Stimulated activated effector memory CD8-positive, alpha-beta T cell treated with anti-CD3 and anti-CD28 coated beads, Interleukin-12 subunit alpha, Interleukin-12 subunit beta, amount 100 ng/mL, for 72 hours (primary cell): ENCODE data around the gene GATA1.
"Not testable (repeated sequence)": the region's sequence is repeated elsewhere in the genome, so short reads cannot be mapped to it uniquely, and the experiment has no call there.

ENCODE experiments used
- ATAC-seq: fragments of 150-1000 bp; cut with Tn5 transposase; 2 replicates; pipeline ENCODE4 v1.10.0; 2021
- DNase-seq, 2 donors: peaks; one replicate each; pipeline ENCODE4 v3.0.0; 2021 to 2022; ENCODE audit warnings: low spot score in 2 of 2
- H3K27ac Mint-ChIP-seq: one replicate; pipeline ENCODE4 v1.8.0; 2022; ENCODE audit warnings: mild to moderate bottlenecking, mixed read lengths
- H3K36me3 Mint-ChIP-seq: one replicate; pipeline ENCODE4 v1.8.0; 2022; ENCODE audit warnings: mild to moderate bottlenecking, mixed read lengths
- H3K4me1 Mint-ChIP-seq: one replicate; pipeline ENCODE4 v1.8.0; 2022; ENCODE audit warnings: mixed read lengths
- H3K4me3 Mint-ChIP-seq: one replicate; pipeline ENCODE4 v1.8.0; 2022; ENCODE audit warnings: mild to moderate bottlenecking, mixed read lengths
- H3K9me3 Mint-ChIP-seq: one replicate; pipeline ENCODE4 v1.8.0; 2022; ENCODE audit warnings: mixed read lengths

GATA1 gene

DNA sequence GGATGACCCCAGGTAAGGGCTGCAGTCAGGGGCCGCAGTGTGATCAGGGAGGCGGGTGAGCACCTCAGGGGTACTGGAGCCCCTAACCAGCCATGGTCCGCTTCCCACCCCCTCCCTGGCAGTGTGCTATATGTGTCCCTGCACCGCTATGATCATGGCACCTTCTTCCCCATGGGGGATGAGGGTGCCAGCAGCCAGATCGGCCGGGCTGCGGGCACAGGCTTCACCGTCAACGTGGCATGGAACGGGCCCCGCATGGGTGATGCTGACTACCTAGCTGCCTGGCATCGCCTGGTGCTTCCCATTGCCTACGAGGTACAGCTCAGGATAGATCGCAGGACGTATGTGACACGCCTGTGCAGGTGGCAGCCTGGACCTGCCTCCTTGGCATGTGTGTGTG lies 31.7 kb downstream of the GATA1 start:
- Mint-ChIP-seq H3K4me3 (no peak overlapping the region), H3K36me3 (peaks cover 14% of the 10 kb centered on the region), H3K27ac (no peak overlapping the region), H3K4me1 (no peaks in the 10 kb centered on the region), H3K9me3 (no peaks in the 10 kb centered on the region)
- DNase-seq = no peak
- no peak for ATAC-seq

DNA sequence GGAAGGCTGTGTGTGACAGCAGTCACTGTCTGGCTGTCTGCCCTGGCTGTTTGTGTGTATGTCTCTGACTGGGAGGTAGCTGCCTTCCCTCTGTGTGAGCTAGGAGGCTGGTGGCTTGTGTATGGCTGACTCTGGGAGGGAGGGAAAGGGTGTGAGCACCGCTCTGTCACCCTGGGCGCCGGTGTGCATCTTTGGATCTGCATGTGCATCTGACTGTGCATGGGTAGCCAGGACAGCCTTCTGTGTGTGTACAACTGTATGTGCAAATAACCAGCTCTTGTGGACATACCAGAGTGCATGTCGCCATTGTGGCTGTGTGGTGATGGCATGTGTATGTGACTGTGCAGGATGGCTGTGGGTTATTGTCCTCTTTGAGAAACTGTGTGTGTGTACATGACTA lies 32.5 kb downstream of the GATA1 start:
- Mint-ChIP-seq H3K4me1 (no peaks in the 10 kb centered on the region), H3K9me3 (no peaks in the 10 kb centered on the region), H3K36me3 (peaks cover 14% of the 10 kb centered on the region), H3K27ac (no peak overlapping the region), H3K4me3 (no peak overlapping the region)
- no peak for DNase-seq
- no peak for ATAC-seq

DNA sequence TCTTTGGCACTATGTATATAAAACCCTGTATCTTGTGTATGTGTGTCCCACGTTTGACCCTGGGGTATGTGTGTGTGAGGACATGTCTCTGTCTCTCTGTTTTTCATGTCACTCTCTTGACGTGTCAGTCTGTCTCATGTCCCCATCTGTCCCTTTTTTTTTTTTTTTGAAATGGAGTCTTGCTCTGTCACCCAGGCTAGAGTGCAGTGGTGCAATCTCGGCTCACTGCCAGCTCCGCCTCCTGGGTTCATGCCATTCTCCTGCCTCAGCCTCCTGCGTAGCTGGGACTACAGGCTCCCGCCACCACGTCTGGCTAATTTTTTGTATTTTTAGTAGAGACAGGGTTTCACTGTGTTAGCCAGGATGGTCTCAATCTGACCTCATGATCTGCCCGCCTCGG lies 33.0 kb downstream of the GATA1 start:
- peaks cover 16% of the 10 kb centered on the region for H3K36me3 Mint-ChIP-seq
- H3K4me3 Mint-ChIP-seq = not testable (repeated sequence)

GRCh38 chrX:48823053-48823452 lies 36.7 kb downstream of the GATA1 start:
- H3K9me3 Mint-ChIP-seq = no peaks in the 10 kb centered on the region
- H3K36me3 Mint-ChIP-seq = peaks cover 11% of the 10 kb centered on the region
- H3K4me3 Mint-ChIP-seq = no peak overlapping the region
- DNase-seq = no peak
- no peak overlapping the region for H3K27ac Mint-ChIP-seq
- H3K4me1 Mint-ChIP-seq = peaks cover 6% of the 10 kb centered on the region
- ATAC-seq = no peak

More for the DNA sequence above, 33.0 kb downstream of the GATA1 start:
- ATAC-seq, H3K9me3 Mint-ChIP-seq, H3K4me1 Mint-ChIP-seq, H3K27ac Mint-ChIP-seq, DNase-seq: not testable (repeated sequence)

- DNase-seq (no peak), ATAC-seq (no peak)
- H3K27ac Mint-ChIP-seq = no peak overlapping the region
- peaks cover 11% of the 10 kb centered on the region for H3K36me3 Mint-ChIP-seq
- peaks cover 6% of the 10 kb centered on the region for H3K4me1 Mint-ChIP-seq
- no peaks in the 10 kb centered on the region for H3K9me3 Mint-ChIP-seq
- H3K4me3 Mint-ChIP-seq = no peak overlapping the region
These were observed 37.7 kb downstream of the GATA1 start for GRCh38 chrX:48824066-48824465.

GRCh38 chrX:48826135-48826875 lies 39.9 kb downstream of the GATA1 start, which contains the start of gene ERAS:
Gene ERAS (plus strand): TSS chrX:48826513. CDS start chrX:48829124, 2,611 bp downstream.
- no peak for DNase-seq
- peak; percentile 42 for ATAC-seq
- Mint-ChIP-seq H3K27ac (no peak within 1 kb of the TSS), H3K4me1 (peaks cover 6% of the 10 kb centered on the region), H3K9me3 (no peaks in the 10 kb centered on the region), H3K36me3 (peaks cover 7% of the 10 kb centered on the region), H3K4me3 (peak within 1 kb of the TSS; percentile 66)

DNA sequence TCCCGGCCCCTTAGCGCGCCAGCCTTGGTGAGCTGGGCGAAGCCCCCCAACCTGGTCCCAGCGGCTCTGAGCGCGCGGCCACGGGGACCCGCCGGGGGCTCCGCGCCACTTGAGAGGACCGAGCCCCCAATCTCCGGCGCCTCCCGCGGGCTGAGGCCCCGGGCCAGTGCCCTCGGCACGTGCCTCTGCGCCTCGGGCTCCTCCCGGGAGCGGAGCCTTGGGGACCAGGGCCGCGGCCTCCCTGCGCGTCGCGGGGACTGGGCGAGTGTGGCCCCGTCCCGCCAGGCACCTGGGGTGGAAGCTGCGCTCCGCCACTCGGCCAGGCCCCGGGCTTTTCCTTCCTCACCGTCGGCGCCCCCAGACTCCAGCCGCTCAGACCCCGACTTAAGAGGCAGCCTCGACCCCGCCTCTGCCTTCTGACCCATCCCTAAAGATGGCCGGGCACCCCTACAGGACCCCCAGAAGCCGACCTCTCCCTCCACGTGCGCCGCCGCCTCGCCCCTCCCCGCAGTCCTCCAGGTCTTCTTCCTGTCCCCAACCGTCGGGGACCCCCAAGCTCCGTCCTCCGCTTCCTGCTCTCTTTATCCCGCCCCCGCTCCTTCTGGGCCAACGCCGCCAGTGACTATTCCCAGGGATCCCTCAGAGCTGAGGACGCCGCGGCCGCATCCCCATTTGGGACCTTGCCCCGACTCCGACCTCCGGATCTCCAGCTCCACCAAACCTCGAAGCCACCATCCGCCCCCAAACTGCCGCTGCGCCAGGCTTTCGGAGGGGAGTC lies 40.7 kb downstream of the GATA1 start:
- no peaks in the 10 kb centered on the region for H3K9me3 Mint-ChIP-seq
- peaks cover 6% of the 10 kb centered on the region for H3K4me1 Mint-ChIP-seq
- DNase-seq = no peak
- H3K36me3 Mint-ChIP-seq = peaks cover 6% of the 10 kb centered on the region
- H3K4me3 Mint-ChIP-seq = peak overlapping the region; percentile 66
- no peak for ATAC-seq
- H3K27ac Mint-ChIP-seq = no peak overlapping the region

- H3K4me3 Mint-ChIP-seq = peak overlapping the region; percentile 66
- H3K36me3 Mint-ChIP-seq = peaks cover 6% of the 10 kb centered on the region
- DNase-seq (no peak), ATAC-seq (no peak)
- no peaks in the 10 kb centered on the region for H3K9me3 Mint-ChIP-seq
- peaks cover 6% of the 10 kb centered on the region for H3K4me1 Mint-ChIP-seq
- no peak overlapping the region for H3K27ac Mint-ChIP-seq
These were observed 41.2 kb downstream of the GATA1 start for GRCh38 chrX:48827654-48827968.

DNA sequence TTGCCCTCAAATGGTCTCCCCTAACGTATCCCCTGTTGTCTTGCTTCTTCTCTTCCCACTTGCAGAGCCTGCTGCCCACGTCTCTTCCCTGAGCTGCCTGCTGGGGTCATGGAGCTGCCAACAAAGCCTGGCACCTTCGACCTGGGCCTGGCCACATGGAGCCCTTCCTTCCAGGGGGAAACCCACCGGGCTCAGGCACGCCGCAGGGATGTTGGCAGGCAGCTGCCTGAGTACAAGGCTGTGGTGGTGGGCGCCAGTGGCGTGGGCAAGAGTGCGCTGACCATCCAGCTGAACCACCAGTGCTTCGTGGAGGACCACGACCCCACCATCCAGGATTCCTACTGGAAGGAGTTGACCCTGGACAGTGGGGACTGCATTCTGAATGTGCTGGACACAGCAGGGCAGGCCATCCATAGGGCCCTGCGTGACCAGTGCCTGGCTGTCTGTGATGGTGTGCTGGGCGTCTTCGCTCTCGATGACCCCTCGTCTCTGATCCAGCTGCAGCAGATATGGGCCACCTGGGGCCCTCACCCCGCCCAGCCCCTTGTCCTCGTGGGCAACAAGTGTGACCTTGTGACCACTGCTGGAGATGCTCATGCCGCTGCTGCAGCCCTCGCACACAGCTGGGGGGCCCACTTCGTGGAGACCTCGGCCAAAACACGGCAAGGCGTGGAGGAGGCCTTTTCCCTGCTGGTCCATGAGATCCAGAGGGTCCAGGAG lies 42.8 kb downstream of the GATA1 start:
- no peak for ATAC-seq
- no peak for DNase-seq
- Mint-ChIP-seq H3K27ac (no peak overlapping the region), H3K9me3 (no peaks in the 10 kb centered on the region), H3K4me1 (peaks cover 11% of the 10 kb centered on the region), H3K36me3 (peaks cover 6% of the 10 kb centered on the region), H3K4me3 (no peak overlapping the region)

DNA sequence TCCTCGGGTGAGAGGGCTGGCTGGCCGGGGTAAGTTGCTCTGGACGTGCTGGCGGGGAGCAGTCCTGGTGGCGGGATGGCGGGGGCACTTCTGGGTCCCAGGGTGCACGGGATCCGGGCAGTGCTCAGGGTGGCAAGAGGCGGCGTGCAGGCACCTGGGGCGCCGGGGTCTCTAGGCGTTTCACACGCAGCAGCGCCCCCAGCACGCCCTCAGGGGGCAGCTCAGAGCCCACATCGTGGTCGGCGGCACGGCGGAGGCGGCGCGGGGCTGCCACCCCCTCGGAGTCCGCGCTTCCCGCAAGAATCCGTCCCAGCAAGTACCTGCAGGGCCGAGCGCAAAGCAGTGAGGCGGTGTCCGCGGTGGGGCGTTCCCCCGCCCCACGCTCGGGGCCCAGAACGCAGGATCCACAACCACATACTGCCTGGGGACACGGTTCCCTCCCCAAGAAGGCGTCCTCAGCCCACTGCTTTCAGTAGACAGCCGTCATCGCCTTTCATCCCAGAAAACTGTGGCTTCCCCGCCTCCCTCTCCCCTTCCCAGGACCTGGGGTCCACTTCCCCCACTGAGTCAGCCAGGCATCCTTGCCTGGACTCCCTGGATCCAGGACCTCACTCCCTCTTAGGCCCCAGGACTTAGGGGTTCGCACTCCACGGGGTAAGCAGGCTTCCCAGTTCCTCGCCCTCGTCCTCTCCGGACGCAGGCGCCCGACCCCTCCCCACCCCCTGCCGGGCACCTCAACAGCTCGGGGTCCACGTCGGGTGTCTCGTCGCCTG lies 44.9 kb downstream of the GATA1 start:
- Mint-ChIP-seq H3K4me1 (peaks cover 20% of the 10 kb centered on the region), H3K4me3 (no peak overlapping the region), H3K9me3 (no peaks in the 10 kb centered on the region), H3K36me3 (no peaks in the 10 kb centered on the region), H3K27ac (no peak overlapping the region)
- DNase-seq = no peak
- ATAC-seq = no peak

- Mint-ChIP-seq H3K9me3 (no peaks in the 10 kb centered on the region), H3K27ac (no peak overlapping the region), H3K4me3 (no peak overlapping the region), H3K36me3 (no peaks in the 10 kb centered on the region), H3K4me1 (peaks cover 20% of the 10 kb centered on the region)
- ATAC-seq (no peak), DNase-seq (no peak)
These were observed 45.5 kb downstream of the GATA1 start for GRCh38 chrX:48831909-48832291.

DNA sequence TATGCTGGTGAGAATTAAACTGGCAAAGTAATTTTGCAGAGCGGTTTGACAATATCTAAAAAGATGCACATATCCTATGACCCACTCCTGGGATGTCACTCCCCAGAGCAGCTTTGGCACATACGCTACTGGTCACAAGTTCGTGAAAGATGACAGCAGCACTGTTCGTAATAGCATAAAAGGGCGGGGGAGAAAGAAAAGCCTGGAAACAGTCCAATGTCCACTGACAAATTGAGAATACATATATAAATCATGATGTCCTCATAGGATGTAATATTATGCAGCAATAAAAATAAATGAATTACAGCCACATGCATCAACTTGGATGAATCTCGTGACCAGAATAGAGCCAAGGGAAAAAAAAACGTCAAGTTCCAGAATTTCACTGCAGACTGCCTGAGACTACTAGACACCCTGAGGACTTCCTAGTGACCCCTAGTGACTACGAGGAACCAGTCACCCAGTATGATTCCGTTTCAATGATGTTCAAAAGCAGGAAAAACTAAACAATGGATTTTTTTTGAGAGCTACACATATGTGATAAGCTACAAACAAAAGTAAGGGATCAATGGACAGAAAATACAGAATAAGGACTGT lies 47.2 kb downstream of the GATA1 start:
- no peak overlapping the region for H3K4me3 Mint-ChIP-seq
- ATAC-seq (no peak), DNase-seq (no peak)
- H3K27ac Mint-ChIP-seq = no peak overlapping the region
- H3K9me3 Mint-ChIP-seq = no peaks in the 10 kb centered on the region
- H3K4me1 Mint-ChIP-seq = peaks cover 14% of the 10 kb centered on the region
- H3K36me3 Mint-ChIP-seq = no peaks in the 10 kb centered on the region

DNA sequence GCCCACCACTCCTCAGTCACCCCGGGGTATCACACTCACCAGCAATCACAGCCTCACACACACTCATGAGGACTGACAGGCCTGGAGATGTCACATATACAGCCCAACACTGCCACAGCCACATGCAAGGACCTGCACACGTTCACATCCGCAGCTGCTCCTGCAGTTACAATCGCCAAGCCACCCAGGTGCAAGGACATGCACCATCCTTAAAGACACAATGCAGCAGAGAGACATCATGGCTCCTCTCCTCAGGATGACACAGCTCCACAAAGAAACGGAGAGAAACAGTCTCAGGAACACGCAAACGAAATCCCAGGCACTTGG lies 48.0 kb downstream of the GATA1 start:
- peaks cover 14% of the 10 kb centered on the region for H3K4me1 Mint-ChIP-seq
- H3K36me3 Mint-ChIP-seq = no peaks in the 10 kb centered on the region
- H3K4me3 Mint-ChIP-seq = peak overlapping the region; percentile 66
- DNase-seq (no peak), ATAC-seq (no peak)
- no peaks in the 10 kb centered on the region for H3K9me3 Mint-ChIP-seq
- no peak overlapping the region for H3K27ac Mint-ChIP-seq

DNA sequence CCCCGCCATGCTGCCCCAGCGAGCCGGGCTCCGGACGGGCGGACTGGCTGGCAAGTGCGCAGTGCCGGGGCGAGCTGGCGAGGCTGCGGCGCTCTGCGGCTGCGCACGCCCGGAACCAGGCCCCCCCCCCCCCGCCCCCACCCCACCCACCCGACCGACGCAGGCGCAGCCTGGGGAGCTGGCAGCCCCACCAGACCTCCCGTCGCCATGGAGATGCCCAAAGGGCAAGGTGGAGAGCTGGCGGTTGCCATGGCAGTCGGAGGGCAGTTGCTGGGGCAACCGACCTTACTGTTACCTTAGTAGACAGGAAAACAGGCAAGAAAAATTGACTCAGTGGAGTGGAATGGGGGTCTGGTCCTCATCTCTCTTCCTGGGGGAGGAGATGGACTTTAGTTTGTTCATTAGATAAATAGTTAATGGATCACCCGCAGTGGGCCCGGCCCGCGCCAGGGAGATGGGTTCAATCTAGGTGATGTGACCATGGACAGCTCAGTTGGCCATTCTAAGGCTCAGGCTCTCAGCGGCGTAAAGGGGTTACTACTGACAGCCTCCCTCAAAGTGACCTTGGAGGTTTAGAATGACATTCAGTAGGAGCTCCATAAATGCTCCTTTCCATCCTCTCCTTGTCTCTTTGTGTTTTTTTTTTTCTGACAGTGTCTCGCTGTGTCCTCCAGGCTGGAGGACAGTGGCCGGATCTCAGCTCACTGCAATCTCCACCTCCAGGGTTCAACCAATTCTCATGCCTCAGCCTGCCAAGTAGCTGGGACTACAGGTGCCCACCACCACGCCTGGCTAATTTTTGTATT lies 49.3 kb downstream of the GATA1 start, which contains the start of gene PCSK1N:
TSS of gene PCSK1N (minus strand) at position 87 of the 806 bp plus-strand sequence. CDS start at position 9, 78 bp downstream.
- Mint-ChIP-seq H3K9me3 (no peaks in the 10 kb centered on the region), H3K36me3 (no peaks in the 10 kb centered on the region), H3K27ac (no peak within 1 kb of the TSS), H3K4me3 (peak within 1 kb of the TSS; percentile 66), H3K4me1 (peaks cover 14% of the 10 kb centered on the region)
- DNase-seq = no peak
- ATAC-seq = no peak
